GM19239 (cell line): Measurements from ENCODE around the gene USP40.

Source experiments
- DNase-seq: peaks from one replicate; pipeline ENCODE4 v3.0.0; 2011; ENCODE audit warnings: low spot score; ENCODE audit not compliant: insufficient read length
- FAIRE-seq: peaks from 2 replicates; lab custom pipeline; 2011; peaks lifted over from hg19 to GRCh38; lab: Jason Lieb, UNC

The USP40 gene

GRCh38 chr2:233434666-233435330 lies 131.8 kb downstream of the USP40 start:
- FAIRE-seq (no peak), DNase-seq (no peak)

- no peak for FAIRE-seq
These were observed 132.8 kb downstream of the USP40 start for GRCh38 chr2:233433794-233434193.

GRCh38 chr2:233433029-233433428 lies 133.6 kb downstream of the USP40 start:
- no peak for DNase-seq
- FAIRE-seq: no peak

More at GRCh38 chr2:233433794-233434193, 132.8 kb downstream of the USP40 start:
- DNase-seq: no peak

- no peak for FAIRE-seq
- no peak for DNase-seq
These were observed 135.9 kb downstream of the USP40 start for GRCh38 chr2:233430651-233431050.

- DNase-seq: no peak
- FAIRE-seq: no peak
These were observed 136.5 kb downstream of the USP40 start for GRCh38 chr2:233430081-233430480.

- DNase-seq: no peak
- no peak for FAIRE-seq
These were observed 137.2 kb downstream of the USP40 start for GRCh38 chr2:233429175-233429897.

GRCh38 chr2:233428438-233428837 lies 138.1 kb downstream of the USP40 start:
- DNase-seq (no peak), FAIRE-seq (no peak)

GRCh38 chr2:233428008-233428407 lies 138.6 kb downstream of the USP40 start:
- FAIRE-seq (no peak), DNase-seq (no peak)

GRCh38 chr2:233426619-233427342 lies 139.8 kb downstream of the USP40 start:
- no peak for DNase-seq
- FAIRE-seq: no peak
